ENCODE results near the gene C16orf89. TPM values are rescaled to one million over a fixed set of nuclear protein-coding genes. Genes with fewer than 3 reads are reported as not detected.

The C16orf89 gene
- polyA plus RNA-seq, 3 donors, result not detected

DNA sequence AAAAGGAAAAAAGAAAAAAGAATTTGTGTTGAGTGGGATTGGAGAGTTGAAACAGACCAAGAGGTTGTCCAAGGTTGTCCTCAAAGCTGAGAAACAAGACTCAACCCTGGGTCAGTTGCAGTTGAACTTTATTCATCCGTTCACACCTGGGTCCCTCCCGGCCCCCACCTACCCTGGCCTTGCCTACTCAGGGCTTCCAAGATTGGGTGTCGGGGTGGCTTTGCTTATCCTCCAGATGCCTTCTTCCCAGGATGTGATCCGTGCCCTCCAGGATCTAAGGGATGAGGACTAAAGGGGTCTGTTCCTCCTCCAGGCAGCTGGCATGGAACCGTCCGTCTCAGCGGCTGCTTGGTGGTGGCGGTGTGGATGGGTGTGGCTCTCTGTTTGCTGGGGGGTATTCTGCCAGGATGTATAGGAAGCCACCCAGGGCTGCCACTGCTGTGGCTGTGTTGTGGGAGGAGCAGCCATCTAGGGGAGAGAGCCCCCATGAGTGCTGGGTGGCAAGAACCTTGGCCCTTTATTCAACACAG lies 21.7 kb downstream of the C16orf89 start:
- intact Hi-C loops (cut with micrococcal nuclease), result no loop called here
- Histone ChIP-seq H3K9ac (ENCODE audit: insufficient read depth, low read length, poor library complexity, severe bottlenecking) (no peak overlapping the region), H3K36me3 (replicated peaks in 1 of 2; ENCODE audit: control insufficient read depth in 1 of 2, insufficient read depth in 2 of 2, low read length in 2 of 2) (no peaks in the 10 kb centered on the region), H3K4me2 (replicated peaks; ENCODE audit: extremely low read depth, low read length, poor library complexity, severe bottlenecking) (no peak overlapping the region), H3K4me3 (replicated peaks in 1 of 3; ENCODE audit: low read depth in 2 of 3, low read length in 3 of 3) (no peak overlapping the region), H3K79me2 (ENCODE audit: insufficient read depth, low read length) (no peaks in the 10 kb centered on the region), H3K27ac (ENCODE audit: low read depth in 1 of 2, low read length in 2 of 2) (no peak overlapping the region), H3K27me3 (ENCODE audit: control insufficient read depth in 2 of 2, insufficient read depth in 2 of 2, low read length in 2 of 2) (peaks cover 0 to 5% of the 10 kb centered on the region in 2 donors), H3K4me1 (ENCODE audit: control insufficient read depth in 1 of 2, insufficient read depth in 2 of 2, low read length in 2 of 2) (no peaks in the 10 kb centered on the region), H3K9me3 (replicated peaks in 1 of 2; ENCODE audit: control insufficient read depth in 1 of 2, insufficient read depth in 1 of 2, low read length in 2 of 2) (peaks cover 0 to 5% of the 10 kb centered on the region in 2 donors), H4K20me1 (ENCODE audit: insufficient read depth, low read length) (no peaks in the 10 kb centered on the region), H2AFZ (ENCODE audit: insufficient read depth, low read depth, low read length, poor library complexity, severe bottlenecking) (no peak overlapping the region)
- Mint-ChIP-seq H3K36me3 (no peaks in the 10 kb centered on the region), H3K4me1 (no peaks in the 10 kb centered on the region), H3K27me3 (ENCODE audit: low read depth in 3 of 3) (peaks cover 4 to 12% (median 11%) of the 10 kb centered on the region in 3 donors), H3K9me3 (peaks cover 0 to 11% (median 7%) of the 10 kb centered on the region in 7 donors), H3K4me3 (no peak overlapping the region), H3K27ac (no peak overlapping the region)
- WGBS (ENCODE audit: insufficient coverage), result 95% methylated on average over 7 of the region's 8 CpGs
- no peak for DNase-seq
- TF ChIP-seq, protein P1, sequence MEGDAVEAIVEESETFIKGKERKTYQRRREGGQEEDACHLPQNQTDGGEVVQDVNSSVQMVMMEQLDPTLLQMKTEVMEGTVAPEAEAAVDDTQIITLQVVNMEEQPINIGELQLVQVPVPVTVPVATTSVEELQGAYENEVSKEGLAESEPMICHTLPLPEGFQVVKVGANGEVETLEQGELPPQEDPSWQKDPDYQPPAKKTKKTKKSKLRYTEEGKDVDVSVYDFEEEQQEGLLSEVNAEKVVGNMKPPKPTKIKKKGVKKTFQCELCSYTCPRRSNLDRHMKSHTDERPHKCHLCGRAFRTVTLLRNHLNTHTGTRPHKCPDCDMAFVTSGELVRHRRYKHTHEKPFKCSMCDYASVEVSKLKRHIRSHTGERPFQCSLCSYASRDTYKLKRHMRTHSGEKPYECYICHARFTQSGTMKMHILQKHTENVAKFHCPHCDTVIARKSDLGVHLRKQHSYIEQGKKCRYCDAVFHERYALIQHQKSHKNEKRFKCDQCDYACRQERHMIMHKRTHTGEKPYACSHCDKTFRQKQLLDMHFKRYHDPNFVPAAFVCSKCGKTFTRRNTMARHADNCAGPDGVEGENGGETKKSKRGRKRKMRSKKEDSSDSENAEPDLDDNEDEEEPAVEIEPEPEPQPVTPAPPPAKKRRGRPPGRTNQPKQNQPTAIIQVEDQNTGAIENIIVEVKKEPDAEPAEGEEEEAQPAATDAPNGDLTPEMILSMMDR (IDR thresholded peaks at IDR 0.05), result no peak

DNA sequence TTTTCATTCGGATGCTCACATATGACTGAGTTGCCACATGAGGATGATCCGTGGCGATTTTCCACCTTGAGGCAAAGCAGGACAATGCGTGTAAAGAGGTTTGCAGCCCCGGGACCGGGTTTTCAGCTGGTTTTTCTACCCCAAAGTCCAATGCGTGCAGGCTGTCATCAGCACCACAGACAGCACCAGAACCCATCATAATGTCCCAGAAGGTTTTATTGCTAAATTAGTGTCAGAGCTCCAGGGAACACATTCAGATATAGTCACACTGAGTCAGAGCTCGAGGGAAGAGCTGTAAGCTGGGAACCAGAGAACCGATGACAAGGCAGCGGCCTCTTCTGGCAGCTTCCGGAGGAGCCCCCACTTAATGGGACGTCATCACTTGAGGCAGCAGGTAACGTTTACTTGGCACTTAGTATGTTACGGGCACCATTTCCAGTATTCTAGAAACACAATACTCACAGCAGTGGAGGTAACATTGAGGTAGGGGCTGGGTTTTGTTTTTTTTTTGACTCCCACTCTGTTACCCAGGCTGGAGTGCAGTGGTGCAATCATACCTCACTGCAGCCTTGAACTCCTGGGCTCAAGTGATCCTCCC lies 23.1 kb downstream of the C16orf89 start:
- peaks cover 5 to 8% (median 7%) of the 10 kb centered on the region in 3 donors for H3K27me3 Mint-ChIP-seq (ENCODE audit: low read depth in 3 of 3)
- H3K79me2 ChIP-seq (ENCODE audit: insufficient read depth, low read length), result no peaks in the 10 kb centered on the region
- no peak for DNase-seq
- no peaks in the 10 kb centered on the region for H4K20me1 ChIP-seq (ENCODE audit: insufficient read depth, low read length)
- H3K36me3 ChIP-seq (replicated peaks in 1 of 2; ENCODE audit: control insufficient read depth in 1 of 2, insufficient read depth in 2 of 2, low read length in 2 of 2), result no peaks in the 10 kb centered on the region
- H3K4me2 ChIP-seq (replicated peaks; ENCODE audit: extremely low read depth, low read length, poor library complexity, severe bottlenecking), result no peak overlapping the region
- no peaks in the 10 kb centered on the region for H3K9me3 ChIP-seq (replicated peaks in 1 of 2; ENCODE audit: control insufficient read depth in 1 of 2, insufficient read depth in 1 of 2, low read length in 2 of 2)
- no peak overlapping the region for H3K27ac Mint-ChIP-seq
- H3K9ac ChIP-seq (ENCODE audit: insufficient read depth, low read length, poor library complexity, severe bottlenecking), result no peak overlapping the region
- TF ChIP-seq, protein P1 (IDR thresholded peaks at IDR 0.05), result no peak
- no peak overlapping the region for H2AFZ ChIP-seq (ENCODE audit: insufficient read depth, low read depth, low read length, poor library complexity, severe bottlenecking)
- no peaks in the 10 kb centered on the region for H3K4me1 ChIP-seq (ENCODE audit: control insufficient read depth in 1 of 2, insufficient read depth in 2 of 2, low read length in 2 of 2)
- no peak overlapping the region for H3K4me3 ChIP-seq (replicated peaks in 1 of 3; ENCODE audit: low read depth in 2 of 3, low read length in 3 of 3)
- intact Hi-C loops (cut with micrococcal nuclease), result no loop called here
- H3K4me3 Mint-ChIP-seq, result no peak overlapping the region
- H3K27ac ChIP-seq (ENCODE audit: low read depth in 1 of 2, low read length in 2 of 2), result no peak overlapping the region
- H3K27me3 ChIP-seq (ENCODE audit: control insufficient read depth in 2 of 2, insufficient read depth in 2 of 2, low read length in 2 of 2), result no peaks in the 10 kb centered on the region
- 88% methylated on average over 10 of the region's 14 CpGs for WGBS (ENCODE audit: insufficient coverage)
- H3K9me3 Mint-ChIP-seq, result no peaks in the 10 kb centered on the region
- H3K36me3 Mint-ChIP-seq, result no peaks in the 10 kb centered on the region
- H3K4me1 Mint-ChIP-seq, result no peaks in the 10 kb centered on the region

Data from CD14-positive monocyte (primary cell).